Keratinocyte (primary cell): ENCODE data around the gene LSAMP.

Experiments
- EZH2 ChIP-seq: IDR thresholded peaks from one replicate; pipeline ENCODE4 v1.6.1; 2012; ENCODE audit warnings: inconsistent platforms, mild to moderate bottlenecking, low read length, moderate library complexity
- TF ChIP-seq, protein P1 (sequence below), 3 experiments: IDR thresholded peaks in 1 of 3; conservative IDR thresholded peaks in 1 of 3; optimal IDR thresholded peaks in 1 of 3; 2 replicates in 2 of 3; 3 replicates in 1 of 3; pipeline versions ENCODE3 to v1.5.1; 2011; ENCODE audit warnings: low read length in 3 of 3, mild to moderate bottlenecking in 3 of 3, moderate library complexity in 2 of 3, control low read depth in 1 of 3, inconsistent platforms in 1 of 3; ENCODE audit not compliant: insufficient read depth in 2 of 3; ENCODE audit errors: extremely low read depth in 1 of 3

DNA sequence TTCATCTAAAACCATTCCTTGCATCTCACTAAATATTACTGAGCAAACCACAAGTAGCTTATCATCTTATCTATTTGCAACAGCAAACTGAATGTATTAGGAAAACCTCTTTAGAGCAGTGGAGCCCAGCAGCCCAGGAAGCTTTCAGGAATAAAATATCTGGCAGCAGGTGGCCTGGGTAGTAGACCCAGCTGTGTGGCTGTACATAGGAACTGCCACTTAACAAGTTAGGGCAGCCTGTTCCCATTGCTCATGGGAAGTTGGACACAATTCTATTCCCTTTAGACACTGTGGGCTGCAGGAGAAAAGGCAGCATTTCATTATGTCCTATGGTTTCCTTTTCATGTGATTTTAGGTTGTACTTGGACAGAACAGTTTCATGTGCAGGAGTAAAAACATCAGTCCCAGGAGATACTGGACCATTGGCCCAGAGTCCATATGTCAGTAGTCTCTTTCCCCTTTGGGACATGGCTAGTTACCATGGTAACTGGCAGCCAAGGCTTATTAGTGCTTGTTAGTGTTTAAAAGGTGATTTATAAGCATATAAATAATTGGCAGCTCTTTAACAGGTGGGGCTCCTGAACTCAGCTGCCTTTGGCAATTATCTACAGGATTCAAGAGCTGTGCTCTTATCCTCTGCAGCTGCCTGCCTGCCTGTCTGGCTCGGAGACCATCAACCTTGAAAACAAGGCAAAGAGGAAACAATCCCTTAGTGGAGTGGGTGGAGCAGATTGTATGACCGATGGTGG lies 28.9 kb upstream of the LSAMP start:
- TF ChIP-seq, protein P1, sequence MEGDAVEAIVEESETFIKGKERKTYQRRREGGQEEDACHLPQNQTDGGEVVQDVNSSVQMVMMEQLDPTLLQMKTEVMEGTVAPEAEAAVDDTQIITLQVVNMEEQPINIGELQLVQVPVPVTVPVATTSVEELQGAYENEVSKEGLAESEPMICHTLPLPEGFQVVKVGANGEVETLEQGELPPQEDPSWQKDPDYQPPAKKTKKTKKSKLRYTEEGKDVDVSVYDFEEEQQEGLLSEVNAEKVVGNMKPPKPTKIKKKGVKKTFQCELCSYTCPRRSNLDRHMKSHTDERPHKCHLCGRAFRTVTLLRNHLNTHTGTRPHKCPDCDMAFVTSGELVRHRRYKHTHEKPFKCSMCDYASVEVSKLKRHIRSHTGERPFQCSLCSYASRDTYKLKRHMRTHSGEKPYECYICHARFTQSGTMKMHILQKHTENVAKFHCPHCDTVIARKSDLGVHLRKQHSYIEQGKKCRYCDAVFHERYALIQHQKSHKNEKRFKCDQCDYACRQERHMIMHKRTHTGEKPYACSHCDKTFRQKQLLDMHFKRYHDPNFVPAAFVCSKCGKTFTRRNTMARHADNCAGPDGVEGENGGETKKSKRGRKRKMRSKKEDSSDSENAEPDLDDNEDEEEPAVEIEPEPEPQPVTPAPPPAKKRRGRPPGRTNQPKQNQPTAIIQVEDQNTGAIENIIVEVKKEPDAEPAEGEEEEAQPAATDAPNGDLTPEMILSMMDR (optimal IDR thresholded peaks at IDR 0.05 in 1 of 3, IDR thresholded peaks at IDR 0.05 in 1 of 3, conservative IDR thresholded peaks at IDR 0.05 in 1 of 3; ENCODE audit: extremely low read depth in 1 of 3, insufficient read depth in 2 of 3, low read length in 3 of 3), result no peak
- TF ChIP-seq EZH2, result no peak
